Measurements from ENCODE around the gene GMPPA. TPM values are rescaled to one million over a fixed set of nuclear protein-coding genes. Genes with fewer than 3 reads are reported as not detected.

GMPPA gene
- total RNA-seq, 4 donors from 2014 or later, result 11.3 to 26.4 (median 14.2) TPM

GRCh38 chr2:219495531-219496122, 3.1 kb upstream of the GMPPA start:
- Histone ChIP-seq H3K36me3 (peaks cover 0 to 34% of the 10 kb centered on the region in 2 donors), H3K4me3 (no peak overlapping the region), H3K27me3 (peaks cover 10% of the 10 kb centered on the region), H3K4me1 (peaks cover 0 to 65% (median 23%) of the 10 kb centered on the region in 3 donors), H3K27ac (peak overlapping the region; percentile 86 to 99 (median 98)), H3K9me3 (no peaks in the 10 kb centered on the region)
- ATAC-seq, result no peak
- WGBS, 2 donors (ENCODE audit: low coverage in 1 of 2), result 0 to 15% methylated on average over 4 of the region's 14 CpGs
- TF ChIP-seq POLR2AphosphoS5 (IDR thresholded peaks at IDR 0.05) (peak; percentile 19), POLR2A (IDR thresholded peaks at IDR 0.05) (no peak), CTCF (IDR thresholded peaks at IDR 0.05) (peak in 2 of 4 experiments; percentile 66 to 68), EP300 (IDR thresholded peaks at IDR 0.05) (no peak)

GRCh38 chr2:219496247-219496824, 2.4 kb upstream of the GMPPA start:
- ATAC-seq, result no peak
- H3K4me3 ChIP-seq, result peak overlapping the region in 1 of 2 donors; percentile 69
- no peaks in the 10 kb centered on the region for H3K9me3 ChIP-seq
- peaks cover 0 to 67% (median 23%) of the 10 kb centered on the region in 3 donors for H3K4me1 ChIP-seq
- 38% methylated on average over 13 of the region's 20 CpGs; no CpG with 5 or more reads in 1 of the 2 donors for WGBS, 2 donors (ENCODE audit: low coverage in 1 of 2)
- H3K27me3 ChIP-seq, result peaks cover 10% of the 10 kb centered on the region
- H3K36me3 ChIP-seq, result peaks cover 0 to 27% of the 10 kb centered on the region in 2 donors
- H3K27ac ChIP-seq, result peak overlapping the region; percentile 86 to 99 (median 98)
- no peak for TF ChIP-seq POLR2A (IDR thresholded peaks at IDR 0.05)
- TF ChIP-seq CTCF (IDR thresholded peaks at IDR 0.05), result no peak
- TF ChIP-seq EP300 (IDR thresholded peaks at IDR 0.05), result no peak
- TF ChIP-seq POLR2AphosphoS5 (IDR thresholded peaks at IDR 0.05), result no peak

DNA sequence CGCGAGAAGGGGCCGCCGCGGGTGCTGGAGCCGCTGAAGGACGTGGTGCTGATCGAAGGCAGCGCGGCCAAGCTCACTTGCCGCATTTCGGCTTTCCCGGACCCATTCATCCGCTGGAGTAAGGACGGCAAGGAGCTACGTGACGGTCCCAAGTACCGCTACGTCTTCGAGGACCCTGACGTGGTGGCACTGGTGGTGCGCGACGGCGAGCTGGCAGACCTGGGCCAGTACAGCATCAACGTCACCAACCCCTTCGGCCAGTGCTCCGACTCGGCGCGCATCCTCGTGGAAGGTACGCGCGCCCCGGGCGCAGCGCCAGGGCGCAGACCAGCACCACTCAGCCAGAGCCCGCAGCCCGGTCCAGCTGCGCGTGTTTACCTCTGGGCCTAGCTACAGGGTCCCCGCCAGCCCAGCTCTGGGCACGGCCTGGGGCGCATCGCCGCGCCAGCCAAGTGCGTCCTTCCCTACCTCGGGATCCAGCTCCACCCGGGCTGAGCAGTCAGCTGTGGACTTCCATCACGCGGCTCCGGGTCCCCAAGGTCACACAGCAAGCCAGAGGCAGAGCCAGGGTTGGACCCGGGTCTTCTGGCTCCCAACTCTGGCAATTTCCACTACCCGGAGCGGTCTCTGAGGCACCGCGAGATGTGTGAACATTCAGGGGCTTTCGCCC, 1.7 kb upstream of the GMPPA start:
- Histone ChIP-seq H3K4me1 (peaks cover 0 to 67% (median 23%) of the 10 kb centered on the region in 3 donors), H3K4me3 (peak overlapping the region in 1 of 2 donors; percentile 69), H3K27ac (peak overlapping the region; percentile 86 to 99 (median 98)), H3K27me3 (peaks cover 10% of the 10 kb centered on the region), H3K9me3 (no peaks in the 10 kb centered on the region), H3K36me3 (peaks cover 0 to 27% of the 10 kb centered on the region in 2 donors)
- 34 to 40% methylated on average over 1 to 6 of the region's 61 CpGs for WGBS, 2 donors (ENCODE audit: low coverage in 1 of 2)
- no peak for ATAC-seq
- TF ChIP-seq POLR2AphosphoS5 (IDR thresholded peaks at IDR 0.05) (peak; percentile 11), POLR2A (IDR thresholded peaks at IDR 0.05) (peak; percentile 5 to 13), EP300 (IDR thresholded peaks at IDR 0.05) (no peak), CTCF (IDR thresholded peaks at IDR 0.05) (peak in 1 of 4 experiments; percentile 27)

DNA sequence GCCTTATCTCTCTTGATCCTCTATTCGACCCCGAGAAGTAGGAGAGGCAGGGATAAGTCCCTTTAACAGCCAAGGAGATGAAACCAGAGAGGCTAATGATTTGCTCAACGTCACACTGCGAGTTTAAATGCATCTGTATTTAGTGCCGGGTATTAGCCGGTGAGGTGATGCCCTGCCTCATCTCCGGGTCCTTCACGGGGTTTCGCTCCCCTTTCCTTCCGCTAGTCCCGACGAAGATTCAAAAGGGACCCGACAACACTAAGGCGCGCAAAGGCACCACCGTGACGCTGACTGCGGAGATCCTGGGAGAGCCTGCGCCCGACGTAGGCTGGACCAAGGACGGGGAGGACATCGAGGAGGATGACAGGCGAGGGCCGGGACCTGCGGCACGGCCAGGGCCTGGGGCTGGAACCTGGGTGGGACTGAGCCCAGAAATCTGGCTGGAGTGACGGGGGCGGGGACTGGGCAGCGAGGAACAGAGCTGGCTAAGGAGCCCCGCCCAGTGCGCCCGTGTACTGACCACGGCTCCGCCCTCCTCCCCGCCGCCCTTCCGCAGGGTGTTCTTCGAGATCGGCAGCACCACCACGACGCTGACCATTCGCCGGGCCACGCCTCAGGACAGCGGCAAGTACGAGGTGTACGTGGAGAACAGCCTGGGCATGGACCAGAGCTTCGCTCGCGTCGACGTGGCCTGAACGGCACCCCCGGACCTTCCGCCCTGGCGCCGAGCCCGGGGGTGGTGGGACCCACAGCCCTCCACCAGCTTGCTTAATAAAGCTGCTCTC, 1.0 kb upstream of the GMPPA start:
- Histone ChIP-seq H3K36me3 (peaks cover 0 to 27% of the 10 kb centered on the region in 2 donors), H3K27me3 (peaks cover 10% of the 10 kb centered on the region), H3K27ac (peak overlapping the region; percentile 86 to 99 (median 98)), H3K9me3 (no peaks in the 10 kb centered on the region), H3K4me1 (peaks cover 0 to 67% (median 23%) of the 10 kb centered on the region in 3 donors), H3K4me3 (peak overlapping the region; percentile 59 to 69)
- ATAC-seq, result peak; percentile 81
- TF ChIP-seq EP300 (IDR thresholded peaks at IDR 0.05) (no peak), POLR2AphosphoS5 (IDR thresholded peaks at IDR 0.05) (peak; percentile 95), CTCF (IDR thresholded peaks at IDR 0.05) (no peak), POLR2A (IDR thresholded peaks at IDR 0.05) (peak; percentile 79 to 80)
- WGBS, 2 donors (ENCODE audit: low coverage in 1 of 2), result 19% methylated on average over 3 of the region's 59 CpGs; no CpG with 5 or more reads in 1 of the 2 donors
